Measurements from ENCODE around the gene INO80B.

- TF ChIP-seq POLR2A (IDR thresholded peaks at IDR 0.05) (no peak), POLR2AphosphoS5 (IDR thresholded peaks at IDR 0.05) (no peak), EP300 (IDR thresholded peaks at IDR 0.05) (no peak), CTCF (IDR thresholded peaks at IDR 0.05) (no peak)
Observed at GRCh38 chr2:74436848-74437695, 17.8 kb upstream of the INO80B start.
